ENCODE data around the gene ETFA. TPM values are rescaled to one million over a fixed set of nuclear protein-coding genes. Genes with fewer than 3 reads are reported as not detected.

The ETFA gene
- polyA plus RNA-seq, 3 donors = 62.1 to 178 (median 166) TPM

- Histone ChIP-seq H3K4me2 (replicated peaks; ENCODE audit: extremely low read depth, low read length, poor library complexity, severe bottlenecking) (peak overlapping the region; percentile 84), H3K9ac (ENCODE audit: insufficient read depth, low read length, poor library complexity, severe bottlenecking) (no peak overlapping the region), H3K79me2 (ENCODE audit: insufficient read depth, low read length) (peaks cover 66% of the 10 kb centered on the region), H3K4me3 (replicated peaks in 1 of 3; ENCODE audit: low read depth in 2 of 3, low read length in 3 of 3) (peak overlapping the region in 1 of 3 experiments; percentile 88), H3K27ac (ENCODE audit: low read depth in 1 of 2, low read length in 2 of 2) (no peak overlapping the region), H3K9me3 (replicated peaks in 1 of 2; ENCODE audit: control insufficient read depth in 1 of 2, insufficient read depth in 1 of 2, low read length in 2 of 2) (no peaks in the 10 kb centered on the region), H3K27me3 (ENCODE audit: control insufficient read depth in 2 of 2, insufficient read depth in 2 of 2, low read length in 2 of 2) (no peaks in the 10 kb centered on the region), H4K20me1 (ENCODE audit: insufficient read depth, low read length) (peaks cover 53% of the 10 kb centered on the region), H3K4me1 (ENCODE audit: control insufficient read depth in 1 of 2, insufficient read depth in 2 of 2, low read length in 2 of 2) (peaks cover 20 to 23% of the 10 kb centered on the region in 2 donors), H2AFZ (ENCODE audit: insufficient read depth, low read depth, low read length, poor library complexity, severe bottlenecking) (no peak overlapping the region), H3K36me3 (replicated peaks in 1 of 2; ENCODE audit: control insufficient read depth in 1 of 2, insufficient read depth in 2 of 2, low read length in 2 of 2) (no peaks in the 10 kb centered on the region)
- H3K36me3 Mint-ChIP-seq = peaks cover 1 to 3% of the 10 kb centered on the region in 2 donors
- H3K27me3 Mint-ChIP-seq (ENCODE audit: low read depth in 3 of 3) = peaks cover 3 to 5% (median 4%) of the 10 kb centered on the region in 3 donors
- WGBS (ENCODE audit: insufficient coverage) = 90% methylated on average over 2 of the region's 13 CpGs
- no peak for DNase-seq
- peak overlapping the region; percentile 18 to 94 for H3K4me3 Mint-ChIP-seq
- no peak for TF ChIP-seq CTCF (IDR thresholded peaks at IDR 0.05)
- peaks cover 35% of the 10 kb centered on the region for H3K4me1 Mint-ChIP-seq
- peaks cover 0 to 3% (median 0%) of the 10 kb centered on the region in 7 donors for H3K9me3 Mint-ChIP-seq
- intact Hi-C loops (cut with micrococcal nuclease) = no loop called here
- peak overlapping the region in 2 of 7 donors; percentile 77 to 83 for H3K27ac Mint-ChIP-seq
These were observed 1.5 kb downstream of the ETFA start for GRCh38 chr15:76309601-76310330.

- Mint-ChIP-seq H3K4me3 (no peak overlapping the region), H3K27ac (no peak overlapping the region), H3K9me3 (no peaks in the 10 kb centered on the region), H3K4me1 (peaks cover 17% of the 10 kb centered on the region), H3K36me3 (peaks cover 1 to 10% of the 10 kb centered on the region in 2 donors), H3K27me3 (ENCODE audit: low read depth in 3 of 3) (no peaks in the 10 kb centered on the region)
- Histone ChIP-seq H3K79me2 (ENCODE audit: insufficient read depth, low read length) (peaks cover 98% of the 10 kb centered on the region), H4K20me1 (ENCODE audit: insufficient read depth, low read length) (peaks cover 95% of the 10 kb centered on the region), H3K27ac (ENCODE audit: low read depth in 1 of 2, low read length in 2 of 2) (no peak overlapping the region), H3K9me3 (replicated peaks in 1 of 2; ENCODE audit: control insufficient read depth in 1 of 2, insufficient read depth in 1 of 2, low read length in 2 of 2) (no peaks in the 10 kb centered on the region), H3K27me3 (ENCODE audit: control insufficient read depth in 2 of 2, insufficient read depth in 2 of 2, low read length in 2 of 2) (no peaks in the 10 kb centered on the region), H3K4me1 (ENCODE audit: control insufficient read depth in 1 of 2, insufficient read depth in 2 of 2, low read length in 2 of 2) (peaks cover 10 to 13% of the 10 kb centered on the region in 2 donors), H3K4me2 (replicated peaks; ENCODE audit: extremely low read depth, low read length, poor library complexity, severe bottlenecking) (no peak overlapping the region), H2AFZ (ENCODE audit: insufficient read depth, low read depth, low read length, poor library complexity, severe bottlenecking) (no peak overlapping the region), H3K9ac (ENCODE audit: insufficient read depth, low read length, poor library complexity, severe bottlenecking) (no peak overlapping the region), H3K36me3 (replicated peaks in 1 of 2; ENCODE audit: control insufficient read depth in 1 of 2, insufficient read depth in 2 of 2, low read length in 2 of 2) (no peaks in the 10 kb centered on the region), H3K4me3 (replicated peaks in 1 of 3; ENCODE audit: low read depth in 2 of 3, low read length in 3 of 3) (no peak overlapping the region)
- DNase-seq = no peak
- no peak for TF ChIP-seq CTCF (IDR thresholded peaks at IDR 0.05)
- no CpG with 5 or more reads among the region's 1 CpG for WGBS (ENCODE audit: insufficient coverage)
- intact Hi-C loops (cut with micrococcal nuclease) = no loop called here
These were observed 7.4 kb downstream of the ETFA start for GRCh38 chr15:76303909-76304308.
